Pons (tissue), 1 donor: Measurements from ENCODE around the gene KCNAB2.

Experiments
- DNase-seq: peaks from one replicate; pipeline ENCODE4 v3.0.0-alpha.2; 2016; ENCODE audit warnings: low spot score

Gene KCNAB2

GRCh38 chr1:6109688-6110087 lies 64.0 kb downstream of the KCNAB2 start:
- DNase-seq, result no peak

- DNase-seq, result no peak
Observed at GRCh38 chr1:6110326-6110725, 64.6 kb downstream of the KCNAB2 start.

- no peak for DNase-seq
Observed at GRCh38 chr1:6111571-6111970, 65.9 kb downstream of the KCNAB2 start.

GRCh38 chr1:6111991-6112689 lies 66.5 kb downstream of the KCNAB2 start:
- no peak for DNase-seq

- no peak for DNase-seq
Observed at GRCh38 chr1:6112690-6113005, 67.0 kb downstream of the KCNAB2 start.

GRCh38 chr1:6113116-6113515 lies 67.4 kb downstream of the KCNAB2 start:
- no peak for DNase-seq

- no peak for DNase-seq
Observed at GRCh38 chr1:6113745-6114144, 68.1 kb downstream of the KCNAB2 start.

- DNase-seq, result no peak
Observed at GRCh38 chr1:6116137-6116536, 70.4 kb downstream of the KCNAB2 start.

GRCh38 chr1:6117064-6117463 lies 71.4 kb downstream of the KCNAB2 start:
- no peak for DNase-seq

- no peak for DNase-seq
Observed at GRCh38 chr1:6117624-6118023, 71.9 kb downstream of the KCNAB2 start.

- DNase-seq, result no peak
Observed at GRCh38 chr1:6118415-6118814, 72.7 kb downstream of the KCNAB2 start.

- no peak for DNase-seq
Observed at GRCh38 chr1:6121021-6121421, 75.3 kb downstream of the KCNAB2 start.

- DNase-seq, result no peak
Observed at GRCh38 chr1:6121651-6122370, 76.1 kb downstream of the KCNAB2 start.

GRCh38 chr1:6123083-6123482 lies 77.4 kb downstream of the KCNAB2 start:
- no peak for DNase-seq

GRCh38 chr1:6123816-6124215 lies 78.1 kb downstream of the KCNAB2 start:
- DNase-seq, result no peak

GRCh38 chr1:6124341-6124740 lies 78.7 kb downstream of the KCNAB2 start:
- no peak for DNase-seq

GRCh38 chr1:6124746-6125365 lies 79.2 kb downstream of the KCNAB2 start:
- no peak for DNase-seq

GRCh38 chr1:6125366-6125765 lies 79.7 kb downstream of the KCNAB2 start:
- DNase-seq, result no peak

GRCh38 chr1:6126028-6126427 lies 80.3 kb downstream of the KCNAB2 start:
- DNase-seq, result no peak

GRCh38 chr1:6126521-6127067 lies 80.9 kb downstream of the KCNAB2 start:
- DNase-seq, result no peak

- peak; percentile 13 for DNase-seq
Observed at GRCh38 chr1:6127587-6128163, 82.0 kb downstream of the KCNAB2 start.

GRCh38 chr1:6128276-6129081 lies 82.8 kb downstream of the KCNAB2 start:
- no peak for DNase-seq
